ENCODE results near the gene SGCD. TPM values are rescaled to one million over a fixed set of nuclear protein-coding genes. Genes with fewer than 3 reads are reported as not detected.

The SGCD gene
- polyA plus RNA-seq, 1 of the 3 experiments (the other 2 are of a cell fraction) = 0.87 TPM

GRCh38 chr5:156444753-156445291 lies 117.9 kb downstream of the SGCD start:
- Histone ChIP-seq H2AFZ (ENCODE audit: low read depth) (no peak overlapping the region), H3K9me3 (no peaks in the 10 kb centered on the region), H3K9me2 (no peaks in the 10 kb centered on the region), H3K27ac (ENCODE audit: low read depth in 2 of 2, low read length in 1 of 2) (no peak overlapping the region), H3F3A (replicated peaks; ENCODE audit: insufficient read depth) (no peaks in the 10 kb centered on the region), H3K4me2 (no peak overlapping the region), H4K20me1 (ENCODE audit: insufficient read depth) (no peaks in the 10 kb centered on the region), H3K9ac (no peak overlapping the region), H3K79me2 (ENCODE audit: insufficient read depth) (no peaks in the 10 kb centered on the region), H3K27me3 (ENCODE audit: insufficient read depth) (no peaks in the 10 kb centered on the region), H3K4me3 (ENCODE audit: low read depth in 2 of 2, low read length in 1 of 2) (no peak overlapping the region), H3K36me3 (replicated peaks in 1 of 2; ENCODE audit: control insufficient read depth in 1 of 2, insufficient read depth in 2 of 2, low read length in 1 of 2) (no peaks in the 10 kb centered on the region), H3K4me1 (ENCODE audit: control insufficient read depth in 1 of 2, insufficient read depth in 2 of 2, low read depth in 1 of 2, low read length in 1 of 2) (peaks cover 0 to 3% of the 10 kb centered on the region in 2 experiments; a peak in 2 of 4 replicates)
- peak; percentile 6 for DNase-seq
- ChIA-PET CTCF (interaction anchor here (1.2 kb wide), 2 partner anchors 11 kb away, joined by 3 to 4 read pairs; no protein-coding TSS in a partner anchor), POLR2A (no interaction called here)
- 19% methylated on average over 3 of the region's 3 CpGs for whole genome bisulfite sequencing (ENCODE audit: low lambda C conversion rate)
- no peak for TF ChIP-seq FOXJ3 (CRISPR knock-in tag; IDR thresholded peaks at IDR 0.05)
- peak; percentile 31; the same call in 1 of the 2 replicates for TF ChIP-seq RCOR1 (IDR thresholded peaks at IDR 0.05; ENCODE audit: low read length)
- no peak for TF ChIP-seq POLR2AphosphoS5 (IDR thresholded peaks at IDR 0.05; ENCODE audit: low read depth, low read length)

GRCh38 chr5:156446526-156446925 lies 119.6 kb downstream of the SGCD start:
- no peaks in the 10 kb centered on the region for H3K9me2 ChIP-seq
- CTCF ChIA-PET = no interaction called here

More at GRCh38 chr5:156446526-156446925, 119.6 kb downstream of the SGCD start:
- no peaks in the 10 kb centered on the region for H3K36me3 ChIP-seq (replicated peaks in 1 of 2; ENCODE audit: control insufficient read depth in 1 of 2, insufficient read depth in 2 of 2, low read length in 1 of 2)
- POLR2A ChIA-PET = no interaction called here
- H3K4me2 ChIP-seq = no peak overlapping the region
- H3K79me2 ChIP-seq (ENCODE audit: insufficient read depth) = no peaks in the 10 kb centered on the region
- H3K4me1 ChIP-seq (ENCODE audit: control insufficient read depth in 1 of 2, insufficient read depth in 2 of 2, low read depth in 1 of 2, low read length in 1 of 2) = peaks cover 0 to 3% of the 10 kb centered on the region in 2 experiments; a peak in 2 of 4 replicates
- no peaks in the 10 kb centered on the region for H4K20me1 ChIP-seq (ENCODE audit: insufficient read depth)
- H2AFZ ChIP-seq (ENCODE audit: low read depth) = no peak overlapping the region
- DNase-seq = no peak
- WGBS (ENCODE audit: low lambda C conversion rate) = 45% methylated on average over 4 of the region's 4 CpGs
- H3K27me3 ChIP-seq (ENCODE audit: insufficient read depth) = no peaks in the 10 kb centered on the region
- no peaks in the 10 kb centered on the region for H3F3A ChIP-seq (replicated peaks; ENCODE audit: insufficient read depth)
- no peak overlapping the region for H3K27ac ChIP-seq (ENCODE audit: low read depth in 2 of 2, low read length in 1 of 2)
- H3K4me3 ChIP-seq (ENCODE audit: low read depth in 2 of 2, low read length in 1 of 2) = no peak overlapping the region
- H3K9ac ChIP-seq = no peak overlapping the region
- H3K9me3 ChIP-seq = no peaks in the 10 kb centered on the region
- TF ChIP-seq ELF1 (IDR thresholded peaks at IDR 0.05) (no peak), JUND (IDR thresholded peaks at IDR 0.05) (no peak), EZH2phosphoT487 (IDR thresholded peaks at IDR 0.05; ENCODE audit: borderline replicate concordance, low read depth) (no peak), ZBTB33 (IDR thresholded peaks at IDR 0.05; ENCODE audit: borderline replicate concordance, low read depth) (no peak), SIN3A (IDR thresholded peaks at IDR 0.05; ENCODE audit: borderline replicate concordance, low read depth, low read length) (no peak), MAX (IDR thresholded peaks at IDR 0.05; ENCODE audit: low read depth) (no peak), FOSL2 (IDR thresholded peaks at IDR 0.05; ENCODE audit: borderline replicate concordance, low read depth) (no peak), GATA2 (CRISPR knock-in tag; IDR thresholded peaks at IDR 0.05) (no peak), PBX3 (IDR thresholded peaks at IDR 0.05) (no peak), FOXJ3 (CRISPR knock-in tag; IDR thresholded peaks at IDR 0.05) (no peak), NFIC (IDR thresholded peaks at IDR 0.05; ENCODE audit: borderline replicate concordance) (no peak), NRF1 (IDR thresholded peaks at IDR 0.05; ENCODE audit: low read depth, low read length) (no peak), USF1 (IDR thresholded peaks at IDR 0.05; ENCODE audit: borderline replicate concordance, low read depth) (no peak), GABPA (IDR thresholded peaks at IDR 0.05; ENCODE audit: low read depth) (no peak), CTCF (IDR thresholded peaks at IDR 0.05) (no peak), MXI1 (IDR thresholded peaks at IDR 0.05; ENCODE audit: low read depth, low read length) (no peak), SMC3 (IDR thresholded peaks at IDR 0.05; ENCODE audit: low read depth, low read length) (no peak), TEAD4 (IDR thresholded peaks at IDR 0.05; ENCODE audit: borderline replicate concordance, insufficient read depth) (no peak), YY1 (IDR thresholded peaks at IDR 0.05; ENCODE audit: low read depth) (no peak), TCF12 (IDR thresholded peaks at IDR 0.05) (no peak)

Data from SK-N-SH (cell line).